PC-9 (cell line): ENCODE measurements around the gene LENG9. TPM values are rescaled to one million over a fixed set of nuclear protein-coding genes. Genes with fewer than 3 reads are reported as not detected.
A peak's percentile ranks its signal among the peaks of the same experiment; 100 is the strongest.
"Not testable (repeated sequence)": the region's sequence is repeated elsewhere in the genome, so short reads cannot be mapped to it uniquely, and the experiment has no call there.

Experiments
- BruUV-seq: library from RNA; stranded (reverse); fragments of 400-500 nt; replicated peaks from 2 replicates; lab custom pipeline; 2021; lab: Mats Ljungman, UMichigan
- CTCF ChIA-PET: fragments of 300-600 bp; sonication (Branson Sonifier 250); formaldehyde crosslinking; loops from one replicate; lab custom pipeline; 2022; ENCODE audit warnings: antibody characterized with exemption; lab: Charles Lee
- POLR2A ChIA-PET: fragments of 300-600 bp; sonication (Branson Sonifier 250); formaldehyde crosslinking; loops from one replicate; lab custom pipeline; 2022; ENCODE audit warnings: antibody characterized with exemption; ENCODE audit not compliant: unreplicated experiment; lab: Charles Lee
- DNase-seq, 2 experiments: peaks; one replicate each; pipeline versions ENCODE4 v3.0.0 to v3.0.0-alpha.2; 2015 to 2022; ENCODE audit warnings: mixed read lengths in 1 of 2
- H2AFZ ChIP-seq: fragments of 200-600 bp; sonication (generic); 2 replicates; pipeline ENCODE4 v1.8.1; 2017; ENCODE audit warnings: antibody characterized with exemption
- H3F3A ChIP-seq: fragments of 200-600 bp; sonication (generic); 2 replicates; pipeline ENCODE4 v1.8.1; 2017; ENCODE audit warnings: antibody characterized with exemption, mild to moderate bottlenecking, low read depth; ENCODE audit not compliant: insufficient read depth
- H3K27ac ChIP-seq: fragments of 200-600 bp; sonication (generic); 2 replicates; pipeline ENCODE4 v1.6.1; 2016; ENCODE audit warnings: mixed run types
- H3K27me3 ChIP-seq: fragments of 200-600 bp; sonication (generic); 2 replicates; pipeline ENCODE4 v1.6.1; 2016; ENCODE audit warnings: low read depth, mixed run types; ENCODE audit not compliant: insufficient read depth
- H3K36me3 ChIP-seq: fragments of 200-600 bp; sonication (generic); 2 replicates; pipeline ENCODE4 v1.6.1; 2016; ENCODE audit warnings: low read depth, mixed run types
- H3K4me1 ChIP-seq: fragments of 200-600 bp; sonication (generic); replicated peaks from 2 replicates; pipeline ENCODE4 v1.6.1; 2016; ENCODE audit warnings: mixed run types; ENCODE audit not compliant: insufficient read depth
- H3K4me2 ChIP-seq: fragments of 200-600 bp; sonication (generic); 2 replicates; pipeline ENCODE4 v1.6.1; 2017; ENCODE audit warnings: mixed run types
- H3K4me3 ChIP-seq: fragments of 200-600 bp; sonication (generic); 2 replicates; pipeline ENCODE4 v1.6.1; 2016; ENCODE audit warnings: mixed run types
- H3K79me2 ChIP-seq: fragments of 200-600 bp; sonication (generic); 2 replicates; pipeline ENCODE4 v1.6.1; 2017; ENCODE audit warnings: low read depth, mixed run types
- H3K9me2 ChIP-seq: fragments of 200-600 bp; sonication (generic); 2 replicates; pipeline ENCODE4 v1.8.1; 2017; ENCODE audit warnings: mild to moderate bottlenecking; ENCODE audit not compliant: insufficient read depth
- H3K9me3 ChIP-seq: fragments of 200-600 bp; sonication (generic); 2 replicates; pipeline ENCODE4 v1.8.1; 2016; ENCODE audit warnings: low read depth; ENCODE audit not compliant: insufficient read depth
- H4K20me1 ChIP-seq: fragments of 200-600 bp; sonication (generic); 2 replicates; pipeline ENCODE4 v1.8.1; 2017; ENCODE audit not compliant: insufficient read depth
- CTCF ChIP-seq: fragments of 200-600 bp; sonication (generic); conservative IDR thresholded peaks from 2 replicates; pipeline ENCODE4 v1.6.1; 2017; ENCODE audit warnings: mixed run types, antibody characterized with exemption, mild to moderate bottlenecking, moderate library complexity
- EZH2 ChIP-seq: fragments of 200-600 bp; sonication (generic); IDR thresholded peaks from 2 replicates; pipeline ENCODE4 v1.8.0; 2017; ENCODE audit warnings: antibody characterized with exemption, low read depth
- intact Hi-C: fragments of 100-400 bp; cut with micrococcal nuclease; formaldehyde crosslinking; loops from one replicate; pipeline ENCODE4 v1.10.0; 2022; ENCODE audit not compliant: unreplicated experiment
- total RNA-seq: library from RNA; stranded (reverse); gene quantifications from 2 replicates; pipeline ENCODE4 v1.2.3, GENCODE V29; 2021

Gene LENG9
- total RNA-seq, 1 experiment from 2014 or later, result 7.0 TPM

GRCh38 chr19:54507038-54507717, 43.6 kb upstream of the LENG9 start:
- peaks cover 69% of the 10 kb centered on the region for H3K27me3 ChIP-seq
- intact Hi-C loops, H3K4me1 ChIP-seq: not testable (repeated sequence)

GRCh38 chr19:54506079-54506478, 42.5 kb upstream of the LENG9 start:
- H3K9me3 ChIP-seq, result no peaks in the 10 kb centered on the region
- no peaks in the 10 kb centered on the region for H3K79me2 ChIP-seq
- CTCF ChIA-PET, result interaction anchor here (0.7 kb wide), 1 partner anchor 19 kb away, joined by 4 read pairs; no protein-coding TSS in a partner anchor
- no peaks in the 10 kb centered on the region for H3F3A ChIP-seq
- no peak overlapping the region for H3K4me2 ChIP-seq
- H3K36me3 ChIP-seq, result no peaks in the 10 kb centered on the region
- H3K27me3 ChIP-seq, result peaks cover 67% of the 10 kb centered on the region
- H4K20me1 ChIP-seq, result no peaks in the 10 kb centered on the region
- DNase-seq, result peak in 1 of 2 experiments; percentile 48
- no peak overlapping the region for H3K4me3 ChIP-seq
- intact Hi-C loops, result no loop called here
- no peak overlapping the region for H3K27ac ChIP-seq
- BruUV-seq, result no TSS peak
- no peaks in the 10 kb centered on the region for H3K4me1 ChIP-seq
- no peak for TF ChIP-seq EZH2
- TF ChIP-seq CTCF, result no peak
- POLR2A ChIA-PET, result no interaction called here
- no peaks in the 10 kb centered on the region for H3K9me2 ChIP-seq
- H2AFZ ChIP-seq, result no peak overlapping the region

More at GRCh38 chr19:54507038-54507717, 43.6 kb upstream of the LENG9 start:
- H3F3A ChIP-seq, BruUV-seq, H2AFZ ChIP-seq, POLR2A ChIA-PET, H3K9me3 ChIP-seq, CTCF ChIA-PET, H3K9me2 ChIP-seq, H3K4me3 ChIP-seq, H4K20me1 ChIP-seq, H3K27ac ChIP-seq, H3K36me3 ChIP-seq, H3K79me2 ChIP-seq, H3K4me2 ChIP-seq: not testable (repeated sequence)
- DNase-seq, result peak in 1 of 2 experiments; percentile 5

GRCh38 chr19:54505542-54505941, 42.0 kb upstream of the LENG9 start:
- CTCF ChIA-PET, result interaction anchor here (0.6 to 0.7 kb wide), 2 partner anchors 20 to 25 kb away, joined by 4 read pairs; no protein-coding TSS in a partner anchor
- H3K36me3 ChIP-seq, H3K9me2 ChIP-seq, H3K27ac ChIP-seq, intact Hi-C loops, H3K4me1 ChIP-seq, H3K9me3 ChIP-seq, H3K4me3 ChIP-seq, H3K79me2 ChIP-seq, BruUV-seq, H2AFZ ChIP-seq, H3F3A ChIP-seq, H3K4me2 ChIP-seq, H4K20me1 ChIP-seq, POLR2A ChIA-PET: not testable (repeated sequence)
- peaks cover 72% of the 10 kb centered on the region for H3K27me3 ChIP-seq
- DNase-seq, result peak in 1 of 2 experiments; percentile 10

GRCh38 chr19:54502518-54503048, 39.0 kb upstream of the LENG9 start, which contains the start of gene LAIR2:
Gene LAIR2 (plus strand): TSS chr19:54502831. CDS start chr19:54502919, 88 bp downstream.
- intact Hi-C loops, result no loop called here
- TF ChIP-seq CTCF, result no peak
- no peak for TF ChIP-seq EZH2
- H3F3A ChIP-seq, result no peaks in the 10 kb centered on the region
- no peaks in the 10 kb centered on the region for H3K9me2 ChIP-seq
- ChIA-PET POLR2A (no interaction called here), CTCF (interaction anchor here (0.6 kb wide), 1 partner anchor 612 kb away, joined by 4 read pairs; no protein-coding TSS in a partner anchor)
- no peak within 1 kb of the TSS for H2AFZ ChIP-seq
- no peaks in the 10 kb centered on the region for H3K9me3 ChIP-seq
- H3K4me2 ChIP-seq, result no peak within 1 kb of the TSS
- no TSS peak for BruUV-seq
- H3K4me1 ChIP-seq, result no peaks in the 10 kb centered on the region
- no peak within 1 kb of the TSS for H3K27ac ChIP-seq
- no peaks in the 10 kb centered on the region for H3K79me2 ChIP-seq
- peak in 1 of 2 experiments; percentile 4 for DNase-seq
- peaks cover 90% of the 10 kb centered on the region for H3K27me3 ChIP-seq
- no peaks in the 10 kb centered on the region for H4K20me1 ChIP-seq
- H3K36me3 ChIP-seq, result no peaks in the 10 kb centered on the region
- H3K4me3 ChIP-seq, result no peak within 1 kb of the TSS

GRCh38 chr19:54498451-54498772, 34.8 kb upstream of the LENG9 start:
- peaks cover 90% of the 10 kb centered on the region for H3K27me3 ChIP-seq
- H3K9me2 ChIP-seq, H2AFZ ChIP-seq, H3K4me3 ChIP-seq, DNase-seq, H3K27ac ChIP-seq, H3K36me3 ChIP-seq, intact Hi-C loops, H3K79me2 ChIP-seq, POLR2A ChIA-PET, BruUV-seq, H3K9me3 ChIP-seq, H3K4me1 ChIP-seq, H3K4me2 ChIP-seq, CTCF ChIA-PET, H4K20me1 ChIP-seq, H3F3A ChIP-seq: not testable (repeated sequence)
